GM19023 (cell line): ENCODE measurements around the gene MTCH1.

Experiments used
- ATAC-seq: cut with Tn5 transposase; IDR thresholded peaks from one replicate; pipeline ENCODE4 v1.9.1; 2021; ENCODE audit warnings: mild to moderate bottlenecking, moderate library complexity; ENCODE audit not compliant: unreplicated experiment

The MTCH1 gene

GRCh38 chr6:37018198-37019064 lies 32.4 kb upstream of the MTCH1 start:
- ATAC-seq: peak; percentile 91

- ATAC-seq: no peak
Measured at GRCh38 chr6:37017606-37018197, 31.7 kb upstream of the MTCH1 start.

DNA sequence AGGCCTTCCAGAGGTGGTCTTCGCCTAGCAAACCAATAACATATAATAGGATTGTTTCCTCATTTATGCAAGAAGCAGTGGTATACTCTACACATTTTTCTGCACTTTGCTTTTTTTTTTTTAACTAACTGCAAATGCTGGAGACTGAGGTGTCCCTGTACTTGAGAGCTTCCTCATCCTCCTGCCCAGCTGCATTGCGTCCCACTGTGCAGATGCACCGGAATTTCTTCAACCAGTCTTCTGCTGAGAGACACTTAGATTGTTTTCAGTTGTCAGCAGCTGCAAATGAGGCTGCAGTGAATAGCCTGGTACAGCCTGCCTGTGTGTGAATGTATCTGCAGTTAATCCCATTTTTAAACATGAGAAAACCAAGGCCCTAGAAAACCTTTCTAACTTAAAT lies 31.0 kb upstream of the MTCH1 start:
- ATAC-seq: no peak

GRCh38 chr6:37015532-37015931 lies 29.5 kb upstream of the MTCH1 start:
- ATAC-seq: no peak

GRCh38 chr6:37014667-37015066 lies 28.7 kb upstream of the MTCH1 start:
- ATAC-seq: no peak

DNA sequence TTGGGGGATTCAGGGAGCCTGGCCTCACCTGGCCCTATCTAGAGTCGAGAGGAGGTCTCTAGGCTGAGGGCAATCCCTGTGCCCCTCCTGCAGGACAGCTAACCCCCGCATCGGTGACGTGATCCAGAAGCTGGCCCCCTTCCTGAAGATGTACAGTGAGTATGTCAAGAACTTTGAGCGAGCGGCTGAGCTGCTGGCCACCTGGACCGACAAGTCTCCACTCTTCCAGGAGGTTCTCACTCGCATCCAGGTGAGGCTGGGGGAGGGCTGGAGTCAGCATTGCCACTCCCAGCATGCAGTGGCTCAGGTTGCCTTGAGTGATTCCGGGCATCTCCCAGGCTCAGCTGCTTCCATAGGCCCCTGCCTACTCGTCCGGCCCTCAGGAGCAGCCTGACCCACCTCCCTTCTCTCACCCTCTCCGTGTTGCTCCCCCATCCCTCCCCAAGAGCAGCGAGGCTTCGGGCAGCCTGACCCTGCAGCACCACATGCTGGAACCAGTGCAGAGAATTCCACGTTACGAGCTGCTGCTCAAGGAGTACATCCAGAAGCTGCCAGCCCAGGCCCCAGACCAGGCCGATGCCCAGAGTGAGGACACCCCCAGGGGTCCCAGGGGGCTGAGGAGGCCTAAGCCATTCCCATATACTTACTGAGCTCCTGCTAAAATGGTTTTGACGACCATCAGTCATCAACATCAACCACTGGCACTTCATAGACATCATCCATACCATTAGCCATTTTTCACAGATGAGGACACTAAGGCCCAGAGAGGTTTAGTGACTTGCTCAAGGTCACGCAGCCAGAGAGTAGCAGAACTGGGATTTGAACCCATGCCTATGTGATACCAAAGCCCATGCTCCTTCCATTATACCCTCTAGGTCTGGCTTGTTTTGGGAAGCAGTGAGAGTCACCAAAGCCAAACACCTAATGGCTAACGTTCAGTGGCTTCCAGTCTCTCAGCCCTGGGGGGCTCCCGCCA lies 27.8 kb upstream of the MTCH1 start:
- ATAC-seq: no peak

GRCh38 chr6:37011656-37012378 lies 25.8 kb upstream of the MTCH1 start:
- no peak for ATAC-seq

DNA sequence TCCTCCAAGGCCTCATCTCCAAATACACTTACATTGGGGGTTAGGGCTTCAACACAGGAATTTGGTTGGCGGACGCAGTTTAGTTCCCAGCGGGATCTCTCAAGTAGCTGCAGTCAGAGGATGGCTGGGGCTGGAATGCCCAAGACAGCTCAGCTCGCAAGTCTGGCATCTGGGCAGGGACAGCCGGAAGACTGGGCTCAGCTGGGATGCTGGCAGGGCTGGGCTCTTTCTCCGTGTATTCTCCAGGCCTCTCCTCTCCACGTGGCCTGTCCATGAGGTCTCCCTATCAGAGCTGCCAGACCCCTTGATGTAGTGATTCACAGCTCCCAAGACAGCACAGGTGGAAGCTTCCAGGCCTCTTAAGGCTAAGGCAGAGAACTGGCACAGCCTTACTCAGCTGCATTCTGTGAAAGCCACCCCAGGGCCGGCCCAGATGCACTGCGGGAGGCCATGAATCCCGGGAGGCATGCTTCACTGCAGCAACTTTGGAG lies 24.5 kb upstream of the MTCH1 start:
- ATAC-seq: no peak

DNA sequence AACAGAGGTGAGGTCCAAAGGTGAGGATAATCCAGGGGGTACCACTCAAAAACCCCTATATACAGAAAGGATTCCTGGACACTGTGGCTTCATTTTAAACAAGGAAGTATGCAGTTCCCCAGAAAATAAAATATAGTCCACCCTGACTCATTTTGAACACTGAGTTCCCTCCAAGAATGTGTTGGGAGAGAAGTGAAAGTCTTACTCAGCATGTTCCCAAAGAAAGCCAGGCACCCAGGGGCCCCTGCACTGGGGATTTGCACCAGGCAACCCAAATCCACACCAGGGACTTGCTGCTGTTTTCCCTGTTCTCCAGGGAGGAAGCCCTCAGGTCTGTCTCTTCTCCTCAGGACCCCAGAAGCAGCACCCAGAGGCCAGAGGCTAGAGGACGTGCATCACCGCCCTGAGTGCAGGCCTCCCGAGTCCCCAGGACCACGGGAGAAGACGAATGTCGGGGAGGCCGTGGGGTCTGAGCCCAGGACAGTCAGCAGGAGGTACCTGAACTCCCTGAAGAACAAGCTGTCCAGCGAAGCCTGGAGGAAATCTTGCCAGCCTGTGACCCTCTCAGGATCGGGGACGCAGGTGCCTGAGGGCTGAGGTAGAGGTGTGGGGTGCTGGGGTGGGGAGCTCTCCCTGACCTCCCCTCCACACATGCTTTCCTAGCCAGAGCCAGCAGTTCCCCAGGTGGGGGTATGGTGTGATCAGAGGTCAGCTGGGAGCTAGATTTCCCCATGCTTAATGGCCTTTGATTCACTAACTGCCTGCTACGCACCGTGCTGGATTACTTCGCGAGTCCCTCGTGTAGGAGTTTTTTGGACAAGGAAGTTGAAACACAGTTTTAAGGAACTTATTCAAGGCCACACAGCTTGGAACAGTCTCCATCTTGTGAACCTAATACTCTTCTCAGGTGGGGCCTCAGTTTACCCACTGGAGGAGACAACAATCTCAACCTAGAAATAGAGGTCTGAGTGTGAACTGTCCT lies 22.8 kb upstream of the MTCH1 start:
- no peak for ATAC-seq

GRCh38 chr6:37007340-37008043 lies 21.5 kb upstream of the MTCH1 start:
- ATAC-seq: no peak

- no peak for ATAC-seq
Measured at GRCh38 chr6:37006793-37007339, 20.9 kb upstream of the MTCH1 start.

DNA sequence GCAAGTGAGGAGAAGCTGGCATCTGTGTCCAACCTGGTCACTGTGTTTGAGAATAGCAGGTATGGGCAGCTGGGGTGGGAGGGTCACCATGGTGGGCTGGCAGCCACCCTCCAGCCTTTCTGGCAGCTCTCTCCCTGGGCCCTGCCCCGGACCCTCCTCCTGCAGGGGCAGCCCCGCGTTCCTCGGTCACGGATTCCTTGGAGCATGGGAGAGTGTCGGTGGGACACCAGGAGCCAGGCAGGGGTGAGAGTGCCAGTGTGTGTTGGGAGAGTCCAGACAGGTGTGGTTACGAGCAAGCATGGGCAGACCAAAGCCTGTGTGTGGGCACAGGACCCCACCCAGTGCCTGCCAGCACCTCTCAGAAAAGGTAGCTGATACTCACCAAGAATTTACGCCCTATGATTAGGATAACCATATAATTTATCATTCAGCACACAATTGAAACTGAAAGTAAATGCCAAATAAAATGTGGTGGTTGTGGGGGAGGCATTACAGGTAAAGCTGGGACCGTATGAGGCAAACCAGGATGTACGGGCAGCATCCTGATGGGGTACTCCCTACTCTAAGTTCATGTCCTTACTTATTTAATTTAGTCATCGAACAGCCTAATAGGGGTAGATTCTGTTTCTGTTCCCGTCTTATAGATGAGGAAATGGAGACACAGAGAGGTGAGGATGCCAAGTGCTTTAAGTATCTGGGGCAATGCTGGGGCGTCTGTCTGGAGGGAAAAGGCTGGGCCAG lies 20.0 kb upstream of the MTCH1 start:
- ATAC-seq: peak; percentile 15

DNA sequence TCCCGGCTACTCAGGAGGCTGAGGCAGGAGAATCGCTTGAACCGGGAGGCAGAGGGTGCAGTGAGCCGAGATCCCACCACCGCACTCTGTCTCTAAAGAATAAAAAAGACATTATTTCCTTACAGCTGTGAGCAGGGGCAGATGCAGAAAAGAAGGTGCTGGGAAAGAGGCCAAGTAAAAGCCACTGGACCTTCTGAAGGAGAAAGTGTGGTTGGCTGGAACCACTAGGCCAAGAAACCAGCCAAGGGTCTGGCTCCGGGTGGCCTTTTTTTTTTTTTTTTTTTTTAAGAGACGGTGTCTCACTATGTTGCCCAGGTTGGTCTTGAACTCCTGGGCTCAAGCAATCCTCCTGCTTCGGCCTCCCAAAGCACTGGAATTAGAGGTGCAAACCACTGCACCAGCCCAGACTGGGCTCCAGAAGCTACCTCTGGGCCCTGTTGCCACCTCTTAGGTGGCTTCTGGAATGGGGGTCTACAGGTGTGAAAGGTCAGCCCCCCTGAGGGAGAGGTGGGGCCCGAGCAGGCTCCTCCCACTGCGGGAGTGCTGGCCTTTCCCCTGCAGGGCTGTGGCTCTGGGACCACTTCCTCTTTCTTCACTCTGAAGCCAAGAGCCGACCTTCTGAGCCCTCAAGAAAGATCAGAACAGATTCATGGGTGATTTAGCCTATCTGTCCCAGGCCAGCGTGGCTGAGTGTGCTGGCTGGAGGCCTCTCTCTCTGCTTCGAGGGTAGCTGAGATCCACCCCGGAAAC lies 19.2 kb upstream of the MTCH1 start, which contains the start of gene FGD2:
Gene FGD2, plus strand, starts transcription at position 595 of the 750 bp plus-strand sequence. CDS start 163 bp downstream, outside the sequence.
- peak; percentile 67 for ATAC-seq

DNA sequence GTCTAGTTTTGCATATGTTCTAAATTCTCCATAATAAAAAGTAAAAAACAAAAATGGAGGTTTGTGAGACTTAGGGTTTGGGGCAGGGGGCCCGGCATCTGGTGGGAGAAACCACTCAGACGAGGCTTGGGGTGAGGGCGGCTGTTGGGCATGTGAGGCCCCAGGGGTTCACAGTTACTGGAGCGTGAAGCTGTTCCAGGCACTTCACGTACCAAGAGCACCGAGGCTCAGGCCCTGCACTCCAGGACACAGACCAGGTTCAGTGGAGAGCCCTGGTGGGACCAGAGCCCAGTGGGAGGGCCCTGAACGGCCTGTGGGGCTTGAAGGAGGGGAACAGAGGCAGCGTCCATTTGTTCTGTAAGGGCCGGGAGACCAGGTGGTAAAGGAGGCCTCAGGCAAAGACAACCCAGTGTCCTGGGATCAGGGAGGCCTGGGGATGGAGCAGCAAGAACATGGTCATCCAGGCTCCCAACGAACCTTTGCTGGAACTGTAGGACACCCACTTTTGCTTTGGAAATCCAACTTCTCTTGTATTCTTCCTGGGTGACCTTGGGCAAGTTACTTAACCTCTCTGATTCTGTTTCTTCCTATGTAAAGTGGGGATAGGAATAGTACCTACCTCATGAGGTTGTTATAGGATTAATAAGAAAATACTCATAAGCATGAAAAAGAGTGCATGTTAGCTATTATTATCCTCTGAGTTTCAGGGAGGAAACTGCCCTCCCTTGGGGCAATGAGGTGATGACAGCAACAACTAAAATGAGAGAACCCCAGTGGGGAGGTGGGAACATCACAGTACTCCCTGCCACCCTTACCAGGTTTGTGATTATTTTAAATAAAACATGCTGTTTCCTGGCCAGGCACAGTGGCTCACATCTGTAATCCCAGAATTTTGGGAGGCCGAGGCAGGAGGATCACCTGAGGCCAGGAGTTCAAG lies 18.3 kb upstream of the MTCH1 start:
- ATAC-seq: no peak

GRCh38 chr6:36999751-37000125 lies 13.7 kb upstream of the MTCH1 start:
- no peak for ATAC-seq
